HUES48 (cell line): ENCODE data around the gene EMC9.

ENCODE experiments used
- H3K27ac ChIP-seq: one replicate; pipeline ENCODE4 v1.7.0; 2013; ENCODE audit warnings: low read depth, low read length, inconsistent platforms
- H3K27me3 ChIP-seq: 2 replicates; pipeline ENCODE4 v1.6.1; 2013; ENCODE audit warnings: mild to moderate bottlenecking, low read length; ENCODE audit not compliant: control insufficient read depth, insufficient read depth
- H3K36me3 ChIP-seq: 2 replicates; pipeline ENCODE4 v1.6.1; 2013; ENCODE audit warnings: low read length; ENCODE audit not compliant: control insufficient read depth, insufficient read depth
- H3K4me1 ChIP-seq: 2 replicates; pipeline ENCODE4 v1.6.1; 2013; ENCODE audit warnings: mild to moderate bottlenecking, low read length; ENCODE audit not compliant: control insufficient read depth, insufficient read depth
- H3K4me3 ChIP-seq: 2 replicates; pipeline ENCODE4 v1.5.1; 2013; ENCODE audit warnings: mild to moderate bottlenecking, low read depth, low read length
- H3K9ac ChIP-seq: 2 replicates; pipeline ENCODE4 v1.6.1; 2013; ENCODE audit warnings: mild to moderate bottlenecking, low read depth, low read length, moderate library complexity
- H3K9me3 ChIP-seq: 2 replicates; pipeline ENCODE4 v1.6.1; 2013; ENCODE audit warnings: low read length; ENCODE audit not compliant: control insufficient read depth, insufficient read depth

The EMC9 gene

GRCh38 chr14:24146978-24147760, 5.8 kb upstream of the EMC9 start, which contains the start of gene RNF31:
RNF31 (plus strand) TSS chr14:24147498; CDS start chr14:24147699, 201 bp downstream.
- peaks cover 60% of the 10 kb centered on the region for H3K36me3 ChIP-seq
- peak within 1 kb of the TSS; percentile 79 for H3K27ac ChIP-seq
- H3K4me1 ChIP-seq = peaks cover 15% of the 10 kb centered on the region
- H3K9ac ChIP-seq = peak within 1 kb of the TSS; percentile 54
- no peaks in the 10 kb centered on the region for H3K9me3 ChIP-seq
- H3K27me3 ChIP-seq = no peaks in the 10 kb centered on the region
- peak within 1 kb of the TSS; percentile 90 for H3K4me3 ChIP-seq

DNA sequence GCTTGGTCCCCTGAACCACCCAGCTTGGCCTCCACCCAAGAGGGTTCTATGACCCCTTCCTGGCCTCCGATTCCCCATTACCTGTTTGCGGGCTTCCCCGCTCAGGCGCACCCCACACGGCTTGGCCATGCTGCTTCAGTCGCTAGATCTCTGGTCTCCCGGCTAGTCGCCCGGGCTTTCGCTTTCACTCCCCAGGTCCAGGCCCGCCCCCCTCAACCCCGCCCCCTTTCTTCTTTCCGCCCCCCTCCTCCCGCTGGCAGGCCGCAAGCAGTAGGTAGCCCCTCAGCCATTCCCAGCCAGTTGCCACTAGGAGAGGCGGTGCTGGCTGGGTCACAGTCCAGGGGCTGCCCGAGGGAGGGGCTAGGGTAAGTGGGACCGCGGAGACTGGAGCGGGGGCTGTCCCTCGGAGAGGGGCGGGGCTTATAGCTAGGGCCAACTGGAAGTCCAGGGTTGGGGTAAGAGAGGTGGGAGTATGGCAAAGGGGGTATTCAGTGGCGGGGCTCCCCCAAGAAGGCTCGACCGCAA, 5.1 kb upstream of the EMC9 start, which contains the start of gene PSME2:
TSS of gene PSME2 (minus strand) at position 158 of the 525 bp plus-strand sequence. CDS start at position 129, 29 bp downstream.
- H3K4me1 ChIP-seq = peaks cover 15% of the 10 kb centered on the region
- no peaks in the 10 kb centered on the region for H3K27me3 ChIP-seq
- H3K9ac ChIP-seq = peak within 1 kb of the TSS; percentile 54
- peaks cover 54% of the 10 kb centered on the region for H3K36me3 ChIP-seq
- H3K9me3 ChIP-seq = no peaks in the 10 kb centered on the region
- peak within 1 kb of the TSS; percentile 79 for H3K27ac ChIP-seq
- H3K4me3 ChIP-seq = peak within 1 kb of the TSS; percentile 90

GRCh38 chr14:24145690-24146452, 4.5 kb upstream of the EMC9 start:
- peak overlapping the region; percentile 45 for H3K9ac ChIP-seq
- no peaks in the 10 kb centered on the region for H3K9me3 ChIP-seq
- no peaks in the 10 kb centered on the region for H3K27me3 ChIP-seq
- peak overlapping the region; percentile 76 for H3K27ac ChIP-seq
- H3K36me3 ChIP-seq = peaks cover 47% of the 10 kb centered on the region
- peaks cover 15% of the 10 kb centered on the region for H3K4me1 ChIP-seq
- peak overlapping the region; percentile 78 for H3K4me3 ChIP-seq

DNA sequence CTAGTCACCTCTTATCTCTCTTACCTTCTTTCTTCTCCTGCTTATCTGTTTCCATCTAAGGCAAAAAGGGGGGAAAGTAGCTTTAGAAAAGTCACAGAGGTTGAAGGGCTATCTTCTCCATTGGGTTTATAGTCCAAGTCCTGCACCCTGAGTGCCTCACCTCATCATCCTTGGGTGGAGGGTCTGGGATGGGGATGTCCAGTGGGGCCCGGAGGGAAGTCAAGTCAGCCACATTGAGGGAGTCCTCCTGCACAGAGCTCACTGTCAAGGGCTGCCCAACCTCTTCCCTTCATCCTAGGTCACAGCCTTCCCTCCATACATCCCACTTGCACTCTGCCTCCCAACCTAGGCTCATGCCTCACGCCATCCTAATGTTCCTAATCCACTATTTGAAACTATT, 3.8 kb upstream of the EMC9 start:
- H3K27me3 ChIP-seq = no peaks in the 10 kb centered on the region
- H3K36me3 ChIP-seq = peaks cover 41% of the 10 kb centered on the region
- no peaks in the 10 kb centered on the region for H3K9me3 ChIP-seq
- H3K4me1 ChIP-seq = peaks cover 15% of the 10 kb centered on the region
- no peak overlapping the region for H3K9ac ChIP-seq
- H3K4me3 ChIP-seq = peak overlapping the region; percentile 78; the same call in 1 of the 2 replicates
- no peak overlapping the region for H3K27ac ChIP-seq

DNA sequence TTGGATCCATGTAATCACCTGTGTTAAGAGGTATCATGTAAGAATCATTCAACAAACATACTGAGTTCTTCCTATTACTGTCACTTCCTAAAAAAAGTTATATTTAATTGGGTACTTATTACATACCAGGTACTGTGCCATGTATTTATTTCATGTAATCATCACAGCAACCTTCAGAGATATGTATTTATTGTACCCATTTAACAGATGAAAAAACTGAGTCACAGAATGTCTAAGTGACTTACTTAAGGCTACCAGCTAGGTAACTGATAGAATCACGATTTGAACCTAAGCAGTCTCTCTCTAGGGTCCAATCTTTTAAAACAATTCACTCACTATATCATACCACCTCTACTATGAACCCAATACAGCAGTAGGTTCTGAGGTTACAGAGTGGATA, 3.1 kb upstream of the EMC9 start:
- H3K4me1 ChIP-seq = peaks cover 19% of the 10 kb centered on the region

DNA sequence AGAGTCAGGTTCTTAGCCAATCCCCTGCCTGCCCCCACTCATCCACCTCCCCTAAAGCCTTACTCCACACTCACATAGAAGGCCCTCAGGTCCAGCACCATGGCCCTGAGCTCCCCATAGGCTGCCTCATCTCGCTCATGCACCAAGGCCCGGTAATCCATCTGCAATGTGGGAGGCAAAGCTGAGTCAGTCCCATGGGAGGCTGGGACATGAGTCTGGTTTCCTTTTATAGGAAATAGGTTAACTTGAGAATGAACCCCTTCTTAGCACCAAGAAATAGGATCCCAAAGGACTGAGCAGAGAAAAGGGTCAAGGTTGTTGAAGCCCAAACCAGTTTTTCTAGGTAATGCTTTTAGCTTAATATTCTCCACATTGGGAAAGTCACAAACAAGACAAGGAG, 2.1 kb upstream of the EMC9 start:
- H3K4me3 ChIP-seq = no peak overlapping the region
- no peaks in the 10 kb centered on the region for H3K9me3 ChIP-seq
- no peak overlapping the region for H3K27ac ChIP-seq
- no peaks in the 10 kb centered on the region for H3K27me3 ChIP-seq
- no peak overlapping the region for H3K9ac ChIP-seq
- peaks cover 41% of the 10 kb centered on the region for H3K36me3 ChIP-seq
- H3K4me1 ChIP-seq = peaks cover 19% of the 10 kb centered on the region

More for the DNA sequence above, 3.1 kb upstream of the EMC9 start:
- Histone ChIP-seq H3K4me3 (no peak overlapping the region), H3K36me3 (peaks cover 39% of the 10 kb centered on the region), H3K9ac (no peak overlapping the region), H3K27me3 (no peaks in the 10 kb centered on the region), H3K9me3 (no peaks in the 10 kb centered on the region), H3K27ac (no peak overlapping the region)

- H3K4me3 ChIP-seq = peak overlapping the region; percentile 86
- no peak overlapping the region for H3K9ac ChIP-seq
- H3K27me3 ChIP-seq = no peaks in the 10 kb centered on the region
- H3K36me3 ChIP-seq = peaks cover 42% of the 10 kb centered on the region
- no peaks in the 10 kb centered on the region for H3K9me3 ChIP-seq
- H3K4me1 ChIP-seq = peaks cover 9% of the 10 kb centered on the region
- H3K27ac ChIP-seq = no peak overlapping the region
Measured at GRCh38 chr14:24139272-24139934, 2.0 kb downstream of the EMC9 start.

- no peak overlapping the region for H3K27ac ChIP-seq
- H3K4me1 ChIP-seq = peaks cover 9% of the 10 kb centered on the region
- no peak overlapping the region for H3K9ac ChIP-seq
- no peaks in the 10 kb centered on the region for H3K27me3 ChIP-seq
- H3K4me3 ChIP-seq = no peak overlapping the region
- no peaks in the 10 kb centered on the region for H3K9me3 ChIP-seq
- peaks cover 34% of the 10 kb centered on the region for H3K36me3 ChIP-seq
Measured at GRCh38 chr14:24138396-24139271, 2.8 kb downstream of the EMC9 start.

GRCh38 chr14:24137529-24138395, 3.6 kb downstream of the EMC9 start:
- Histone ChIP-seq H3K36me3 (peaks cover 27% of the 10 kb centered on the region), H3K27ac (no peak overlapping the region), H3K9me3 (no peaks in the 10 kb centered on the region), H3K9ac (no peak overlapping the region), H3K27me3 (no peaks in the 10 kb centered on the region), H3K4me1 (peaks cover 9% of the 10 kb centered on the region), H3K4me3 (no peak overlapping the region)
